ENCODE results near the gene PHLPP1.

PHLPP1 gene

GRCh38 chr18:62834715-62835114, 119.4 kb downstream of the PHLPP1 start:
- 90% methylated on average over 4 of the region's 4 CpGs for WGBS
- Histone ChIP-seq H3K4me1 (ENCODE audit: insufficient read depth, low read length) (peaks cover 63% of the 10 kb centered on the region), H3K36me3 (ENCODE audit: insufficient read depth, low read length) (peaks cover 11% of the 10 kb centered on the region), H3K9ac (ENCODE audit: low read depth, low read length) (no peak overlapping the region), H3K4me3 (ENCODE audit: low read length) (no peak overlapping the region), H3K27ac (ENCODE audit: low read depth, low read length) (no peak overlapping the region), H3K27me3 (ENCODE audit: insufficient read depth, low read length) (no peaks in the 10 kb centered on the region), H3K9me3 (ENCODE audit: insufficient read depth, low read depth, low read length) (no peaks in the 10 kb centered on the region)

GRCh38 chr18:62837011-62837410, 121.7 kb downstream of the PHLPP1 start:
- Histone ChIP-seq H3K36me3 (ENCODE audit: insufficient read depth, low read length) (no peaks in the 10 kb centered on the region), H3K9ac (ENCODE audit: low read depth, low read length) (no peak overlapping the region), H3K27ac (ENCODE audit: low read depth, low read length) (no peak overlapping the region), H3K27me3 (ENCODE audit: insufficient read depth, low read length) (no peaks in the 10 kb centered on the region), H3K4me3 (ENCODE audit: low read length) (no peak overlapping the region), H3K4me1 (ENCODE audit: insufficient read depth, low read length) (peaks cover 72% of the 10 kb centered on the region), H3K9me3 (ENCODE audit: insufficient read depth, low read depth, low read length) (no peaks in the 10 kb centered on the region)
- 95% methylated on average over 4 of the region's 5 CpGs for WGBS

- no peaks in the 10 kb centered on the region for H3K9me3 ChIP-seq (ENCODE audit: insufficient read depth, low read depth, low read length)
- no peaks in the 10 kb centered on the region for H3K27me3 ChIP-seq (ENCODE audit: insufficient read depth, low read length)
- peak overlapping the region; percentile 3; the same call in 1 of the 2 replicates for H3K4me3 ChIP-seq (ENCODE audit: low read length)
- peaks cover 59% of the 10 kb centered on the region for H3K4me1 ChIP-seq (ENCODE audit: insufficient read depth, low read length)
- 40% methylated on average over 1 of the region's 1 CpG for WGBS
- no peaks in the 10 kb centered on the region for H3K36me3 ChIP-seq (ENCODE audit: insufficient read depth, low read length)
- peak overlapping the region; percentile 97 for H3K27ac ChIP-seq (ENCODE audit: low read depth, low read length)
- H3K9ac ChIP-seq (ENCODE audit: low read depth, low read length), result peak overlapping the region; percentile 50
Observed at GRCh38 chr18:62838475-62839098, 123.2 kb downstream of the PHLPP1 start.

GRCh38 chr18:62839874-62840713, 124.8 kb downstream of the PHLPP1 start:
- H3K4me1 ChIP-seq (ENCODE audit: insufficient read depth, low read length), result peaks cover 44% of the 10 kb centered on the region
- no peaks in the 10 kb centered on the region for H3K36me3 ChIP-seq (ENCODE audit: insufficient read depth, low read length)
- no CpG with 5 or more reads among the region's 2 CpGs for WGBS
- H3K27me3 ChIP-seq (ENCODE audit: insufficient read depth, low read length), result no peaks in the 10 kb centered on the region
- H3K27ac ChIP-seq (ENCODE audit: low read depth, low read length), result peak overlapping the region; percentile 69; the same call in 1 of the 2 replicates
- H3K9me3 ChIP-seq (ENCODE audit: insufficient read depth, low read depth, low read length), result no peaks in the 10 kb centered on the region
- H3K4me3 ChIP-seq (ENCODE audit: low read length), result no peak overlapping the region; the same call in 1 of the 2 replicates
- no peak overlapping the region; the same call in 1 of the 2 replicates for H3K9ac ChIP-seq (ENCODE audit: low read depth, low read length)

GRCh38 chr18:62841405-62841804, 126.1 kb downstream of the PHLPP1 start:
- Histone ChIP-seq H3K4me1 (ENCODE audit: insufficient read depth, low read length) (peaks cover 44% of the 10 kb centered on the region), H3K27me3 (ENCODE audit: insufficient read depth, low read length) (no peaks in the 10 kb centered on the region), H3K4me3 (ENCODE audit: low read length) (no peak overlapping the region), H3K9ac (ENCODE audit: low read depth, low read length) (no peak overlapping the region), H3K27ac (ENCODE audit: low read depth, low read length) (no peak overlapping the region), H3K9me3 (ENCODE audit: insufficient read depth, low read depth, low read length) (no peaks in the 10 kb centered on the region), H3K36me3 (ENCODE audit: insufficient read depth, low read length) (no peaks in the 10 kb centered on the region)
- 100% methylated on average over 1 of the region's 1 CpG for WGBS

GRCh38 chr18:62842898-62843297, 127.6 kb downstream of the PHLPP1 start:
- H3K9ac ChIP-seq (ENCODE audit: low read depth, low read length), result no peak overlapping the region
- no peaks in the 10 kb centered on the region for H3K36me3 ChIP-seq (ENCODE audit: insufficient read depth, low read length)
- no peak overlapping the region for H3K27ac ChIP-seq (ENCODE audit: low read depth, low read length)
- H3K4me1 ChIP-seq (ENCODE audit: insufficient read depth, low read length), result peaks cover 51% of the 10 kb centered on the region
- 83% methylated on average over 1 of the region's 1 CpG for WGBS
- no peaks in the 10 kb centered on the region for H3K27me3 ChIP-seq (ENCODE audit: insufficient read depth, low read length)
- H3K4me3 ChIP-seq (ENCODE audit: low read length), result no peak overlapping the region
- no peaks in the 10 kb centered on the region for H3K9me3 ChIP-seq (ENCODE audit: insufficient read depth, low read depth, low read length)

- 89% methylated on average over 7 of the region's 7 CpGs for WGBS
- Histone ChIP-seq H3K9ac (ENCODE audit: low read depth, low read length) (no peak overlapping the region), H3K4me3 (ENCODE audit: low read length) (no peak overlapping the region), H3K36me3 (ENCODE audit: insufficient read depth, low read length) (no peaks in the 10 kb centered on the region), H3K27ac (ENCODE audit: low read depth, low read length) (no peak overlapping the region), H3K27me3 (ENCODE audit: insufficient read depth, low read length) (no peaks in the 10 kb centered on the region), H3K9me3 (ENCODE audit: insufficient read depth, low read depth, low read length) (no peaks in the 10 kb centered on the region), H3K4me1 (ENCODE audit: insufficient read depth, low read length) (peaks cover 32% of the 10 kb centered on the region)
Observed at GRCh38 chr18:62844850-62845643, 129.7 kb downstream of the PHLPP1 start.

GRCh38 chr18:62846313-62846712, 131.0 kb downstream of the PHLPP1 start:
- H3K4me1 ChIP-seq (ENCODE audit: insufficient read depth, low read length), result peaks cover 20% of the 10 kb centered on the region
- no peaks in the 10 kb centered on the region for H3K9me3 ChIP-seq (ENCODE audit: insufficient read depth, low read depth, low read length)
- no peak overlapping the region for H3K4me3 ChIP-seq (ENCODE audit: low read length)
- H3K27ac ChIP-seq (ENCODE audit: low read depth, low read length), result no peak overlapping the region
- H3K36me3 ChIP-seq (ENCODE audit: insufficient read depth, low read length), result no peaks in the 10 kb centered on the region
- no peaks in the 10 kb centered on the region for H3K27me3 ChIP-seq (ENCODE audit: insufficient read depth, low read length)
- H3K9ac ChIP-seq (ENCODE audit: low read depth, low read length), result no peak overlapping the region

GRCh38 chr18:62847081-62847480, 131.7 kb downstream of the PHLPP1 start:
- Histone ChIP-seq H3K9me3 (ENCODE audit: insufficient read depth, low read depth, low read length) (no peaks in the 10 kb centered on the region), H3K27ac (ENCODE audit: low read depth, low read length) (no peak overlapping the region), H3K27me3 (ENCODE audit: insufficient read depth, low read length) (no peaks in the 10 kb centered on the region), H3K4me3 (ENCODE audit: low read length) (no peak overlapping the region), H3K4me1 (ENCODE audit: insufficient read depth, low read length) (peaks cover 15% of the 10 kb centered on the region), H3K9ac (ENCODE audit: low read depth, low read length) (no peak overlapping the region), H3K36me3 (ENCODE audit: insufficient read depth, low read length) (no peaks in the 10 kb centered on the region)
- 46% methylated on average over 2 of the region's 4 CpGs for WGBS

GRCh38 chr18:62848946-62849345, 133.6 kb downstream of the PHLPP1 start:
- no peak overlapping the region for H3K9ac ChIP-seq (ENCODE audit: low read depth, low read length)
- H3K36me3 ChIP-seq (ENCODE audit: insufficient read depth, low read length), result no peaks in the 10 kb centered on the region
- 100% methylated on average over 1 of the region's 1 CpG for WGBS
- peaks cover 15% of the 10 kb centered on the region for H3K4me1 ChIP-seq (ENCODE audit: insufficient read depth, low read length)
- H3K9me3 ChIP-seq (ENCODE audit: insufficient read depth, low read depth, low read length), result no peaks in the 10 kb centered on the region
- no peak overlapping the region for H3K4me3 ChIP-seq (ENCODE audit: low read length)
- no peaks in the 10 kb centered on the region for H3K27me3 ChIP-seq (ENCODE audit: insufficient read depth, low read length)
- H3K27ac ChIP-seq (ENCODE audit: low read depth, low read length), result no peak overlapping the region
